Left ventricle myocardium inferior (tissue), 1 donor: ENCODE data around the gene ZNF274. TPM values are rescaled to one million over a fixed set of nuclear protein-coding genes. Genes with fewer than 3 reads are reported as not detected.

ENCODE experiments used
- DNase-seq: peaks from one replicate; pipeline ENCODE4 v3.0.0-alpha.2; 2020
- H3K27ac ChIP-seq: fragments of 200-600 bp; replicated peaks from 2 replicates; pipeline ENCODE4 v1.8.0; 2021
- H3K27me3 ChIP-seq: fragments of 200-600 bp; 2 replicates; pipeline ENCODE4 v1.8.0; 2021; ENCODE audit warnings: low read depth
- H3K36me3 ChIP-seq: fragments of 200-600 bp; 2 replicates; pipeline ENCODE4 v1.8.0; 2021
- H3K4me1 ChIP-seq: fragments of 200-600 bp; 2 replicates; pipeline ENCODE4 v1.8.0; 2021
- H3K4me3 ChIP-seq: fragments of 200-600 bp; 2 replicates; pipeline ENCODE4 v1.8.0; 2021; ENCODE audit warnings: mild to moderate bottlenecking, moderate library complexity
- H3K9me3 ChIP-seq: fragments of 200-600 bp; replicated peaks from 2 replicates; pipeline ENCODE4 v1.8.0; 2021
- CTCF ChIP-seq: fragments of 200-600 bp; IDR thresholded peaks from 2 replicates; pipeline ENCODE4 v1.8.0; 2021; ENCODE audit warnings: antibody characterized with exemption, mild to moderate bottlenecking, borderline replicate concordance
- intact Hi-C: fragments of 100-400 bp; cut with micrococcal nuclease; formaldehyde crosslinking; loops from one replicate; pipeline ENCODE4 v1.11.0; 2022
- total RNA-seq: library from RNA; stranded (reverse); fragmentation: NEBNext Ultra II Directional; extraction: Animal tissue kit (Norgen Biotek cat#: 25700); gene quantifications from one replicate; pipeline ENCODE4 v1.2.1, GENCODE V29; 2021
- donor health status: DM: no; HTN: yes; CAD: no; lungs with severe emphysema.

ZNF274 gene
- total RNA-seq, 1 donor from 2014 or later, result 19.3 TPM

GRCh38 chr19:58153386-58153785 is 29.5 kb upstream of the ZNF274 start:
- no peak for DNase-seq
- H3K36me3 ChIP-seq, result no peaks in the 10 kb centered on the region
- peaks cover 66% of the 10 kb centered on the region for H3K4me1 ChIP-seq
- no peaks in the 10 kb centered on the region for H3K27me3 ChIP-seq
- intact Hi-C loops, result no loop called here
- H3K27ac ChIP-seq, result no peak overlapping the region
- peaks cover 13% of the 10 kb centered on the region for H3K9me3 ChIP-seq
- no peak for TF ChIP-seq CTCF
- no peak overlapping the region for H3K4me3 ChIP-seq

GRCh38 chr19:58154287-58154678 is 28.6 kb upstream of the ZNF274 start:
- TF ChIP-seq CTCF, result no peak
- Histone ChIP-seq H3K9me3 (peaks cover 5% of the 10 kb centered on the region), H3K4me1 (peaks cover 61% of the 10 kb centered on the region), H3K27me3 (no peaks in the 10 kb centered on the region), H3K4me3 (peak overlapping the region; percentile 96), H3K27ac (peak overlapping the region; percentile 93), H3K36me3 (no peaks in the 10 kb centered on the region)
- intact Hi-C loops, result no loop called here
- DNase-seq, result peak; percentile 34

GRCh38 chr19:58154679-58155648 is 27.9 kb upstream of the ZNF274 start:
- peak; percentile 97 for DNase-seq

GRCh38 chr19:58157045-58157728 is 25.7 kb upstream of the ZNF274 start:
- Histone ChIP-seq H3K4me1 (peaks cover 33% of the 10 kb centered on the region), H3K27me3 (no peaks in the 10 kb centered on the region), H3K27ac (no peak overlapping the region), H3K4me3 (no peak overlapping the region), H3K9me3 (peaks cover 26% of the 10 kb centered on the region), H3K36me3 (no peaks in the 10 kb centered on the region)
- intact Hi-C loops, result loop anchor here (2.0 kb wide), 1 partner anchor 136 kb away; no protein-coding TSS in a partner anchor
- no peak for DNase-seq
- no peak for TF ChIP-seq CTCF

More at GRCh38 chr19:58154679-58155648, 27.9 kb upstream of the ZNF274 start:
- Histone ChIP-seq H3K4me1 (peaks cover 54% of the 10 kb centered on the region), H3K4me3 (peak overlapping the region; percentile 96), H3K27me3 (no peaks in the 10 kb centered on the region), H3K9me3 (peaks cover 4% of the 10 kb centered on the region), H3K36me3 (no peaks in the 10 kb centered on the region), H3K27ac (peak overlapping the region; percentile 93)
- intact Hi-C loops, result no loop called here
- peak; percentile 98 for TF ChIP-seq CTCF

- Histone ChIP-seq H3K36me3 (peaks cover 17% of the 10 kb centered on the region), H3K4me3 (no peak overlapping the region), H3K4me1 (no peaks in the 10 kb centered on the region), H3K27ac (no peak overlapping the region), H3K27me3 (no peaks in the 10 kb centered on the region), H3K9me3 (peaks cover 100% of the 10 kb centered on the region)
- no peak for DNase-seq
- intact Hi-C loops, result no loop called here
- no peak for TF ChIP-seq CTCF
Measured at GRCh38 chr19:58166268-58166667, 16.6 kb upstream of the ZNF274 start.
